GM10248 (cell line): ENCODE results near the gene SH3PXD2A.

Experiments used
- CTCF ChIA-PET: fragments of 300-600 bp; sonication (Branson Sonifier 250); formaldehyde crosslinking; extraction: SDS; loops from one replicate; lab custom pipeline; 2021; ENCODE audit warnings: antibody characterized with exemption; lab: Yijun Ruan, JAX
- POLR2A ChIA-PET: fragments of 350-650 bp; sonication (Branson Sonifier 250); formaldehyde crosslinking; extraction: SDS; loops from one replicate; lab custom pipeline; 2020; ENCODE audit warnings: antibody characterized with exemption; lab: Yijun Ruan, JAX
- DNase-seq: peaks from one replicate; pipeline ENCODE4 v3.0.0; 2012; ENCODE audit errors: extremely low spot score
- CTCF ChIP-seq: IDR thresholded peaks from 2 replicates; pipeline ENCODE4 v1.5.1; 2012; ENCODE audit warnings: mild to moderate bottlenecking, low read depth; ENCODE audit errors: extremely low read depth, missing control alignments, control extremely low read depth

SH3PXD2A gene

GRCh38 chr10:103552856-103553742, 302.3 kb downstream of the SH3PXD2A start:
- POLR2A ChIA-PET, result no interaction called here
- CTCF ChIA-PET, result interaction anchor here (1.4 to 3.4 kb wide), 2 partner anchors 12 to 40 kb away, joined by 3 to 20 read pairs; no protein-coding TSS in a partner anchor
- no peak for TF ChIP-seq CTCF
- DNase-seq, result no peak

- CTCF ChIA-PET, result interaction anchor here (1.4 to 3.4 kb wide), 3 partner anchors 12 to 41 kb away, joined by 3 to 20 read pairs (median 14); no protein-coding TSS in a partner anchor
- no peak for DNase-seq
- no peak for TF ChIP-seq CTCF
- POLR2A ChIA-PET, result no interaction called here
Observed at GRCh38 chr10:103551619-103552602, 303.5 kb downstream of the SH3PXD2A start.

GRCh38 chr10:103550229-103550628, 305.1 kb downstream of the SH3PXD2A start:
- POLR2A ChIA-PET, result no interaction called here

GRCh38 chr10:103549349-103549685, 306.1 kb downstream of the SH3PXD2A start:
- no peak for TF ChIP-seq CTCF
- CTCF ChIA-PET, result interaction anchor here (1.4 to 3.1 kb wide), 3 partner anchors 10 to 57 kb away, joined by 3 to 14 read pairs (median 3); no protein-coding TSS in a partner anchor
- POLR2A ChIA-PET, result interaction anchor here (0.6 kb wide), 1 partner anchor 196 kb away, joined by 5 read pairs; no protein-coding TSS in a partner anchor
- DNase-seq, result no peak

More at GRCh38 chr10:103550229-103550628, 305.1 kb downstream of the SH3PXD2A start:
- CTCF ChIA-PET, result interaction anchor here (0.8 to 3.1 kb wide), 6 partner anchors 8 to 58 kb away, joined by 3 to 14 read pairs (median 3); no protein-coding TSS in a partner anchor
- no peak for TF ChIP-seq CTCF
- DNase-seq, result no peak

GRCh38 chr10:103548581-103549348, 306.6 kb downstream of the SH3PXD2A start:
- no peak for TF ChIP-seq CTCF
- ChIA-PET CTCF (interaction anchor here (1.4 to 3.4 kb wide), 4 partner anchors 9 to 57 kb away, joined by 3 to 26 read pairs (median 8); no protein-coding TSS in a partner anchor), POLR2A (interaction anchor here (0.6 kb wide), 1 partner anchor 196 kb away, joined by 5 read pairs; no protein-coding TSS in a partner anchor)
- no peak for DNase-seq
